Jurkat, Clone E6-1 (cell line): ENCODE results near the gene RUNDC1. TPM values are rescaled to one million over a fixed set of nuclear protein-coding genes. Genes with fewer than 3 reads are reported as not detected.
"Not testable (repeated sequence)": the region's sequence is repeated elsewhere in the genome, so short reads cannot be mapped to it uniquely, and the experiment has no call there.

Experiments used
- DNase-seq: peaks from one replicate; pipeline ENCODE4 v3.0.0-alpha.2; 2011; ENCODE audit warnings: low read depth, low spot score
- H3K4me3 ChIP-seq: 2 replicates; pipeline ENCODE4 v1.5.1; 2011; ENCODE audit warnings: mild to moderate bottlenecking, low read length, control low read depth, moderate library complexity
- polyA plus RNA-seq: library from polyadenylated mRNA; unstranded; fragments of >200 nt; gene quantifications from one replicate; pipeline ENCODE4 v1.2.1, GENCODE V29; 2012; ENCODE audit warnings: missing spikeins; ENCODE audit not compliant: insufficient read length, insufficient read depth

Gene RUNDC1
- polyA plus RNA-seq: 11.3 TPM

GRCh38 chr17:42980274-42980765 is at the start of gene RUNDC1:
Gene RUNDC1, plus strand, starts transcription at chr17:42980565. Its CDS starts 12 bp downstream, at chr17:42980577.
- DNase-seq: peak; percentile 74

GRCh38 chr17:42937712-42938596 is 42.4 kb upstream of the RUNDC1 start:
- H3K4me3 ChIP-seq: no peak overlapping the region
- peak; percentile 51 for DNase-seq

More at GRCh38 chr17:42980274-42980765, at the start of gene RUNDC1:
- H3K4me3 ChIP-seq: peak within 1 kb of the TSS; percentile 87

- no peak for DNase-seq
- H3K4me3 ChIP-seq: no peak overlapping the region
Observed at GRCh38 chr17:42944211-42944610, 36.2 kb upstream of the RUNDC1 start.

- no peak overlapping the region for H3K4me3 ChIP-seq
Observed at GRCh38 chr17:42946812-42947211, 33.6 kb upstream of the RUNDC1 start.

GRCh38 chr17:42950044-42950783 is 30.2 kb upstream of the RUNDC1 start:
- no peak for DNase-seq

More at GRCh38 chr17:42946812-42947211, 33.6 kb upstream of the RUNDC1 start:
- no peak for DNase-seq

GRCh38 chr17:42953669-42954068 is 26.7 kb upstream of the RUNDC1 start:
- H3K4me3 ChIP-seq: no peak overlapping the region
- DNase-seq: no peak

More at GRCh38 chr17:42950044-42950783, 30.2 kb upstream of the RUNDC1 start:
- H3K4me3 ChIP-seq: no peak overlapping the region

GRCh38 chr17:42964161-42964932 is 16.0 kb upstream of the RUNDC1 start, which contains the start of gene AARSD1:
Gene AARSD1, minus strand, starts transcription at chr17:42964454. Its CDS starts 14 bp downstream, at chr17:42964440.
- peak within 1 kb of the TSS; percentile 98 for H3K4me3 ChIP-seq
- DNase-seq: peak; percentile 93

GRCh38 chr17:42967925-42968324 is 12.4 kb upstream of the RUNDC1 start:
- H3K4me3 ChIP-seq: no peak overlapping the region
- no peak for DNase-seq

GRCh38 chr17:42969001-42969581 is 11.3 kb upstream of the RUNDC1 start:
- no peak overlapping the region for H3K4me3 ChIP-seq
- DNase-seq: no peak

- no peak for DNase-seq
- no peak overlapping the region for H3K4me3 ChIP-seq
Observed at GRCh38 chr17:42971589-42971988, 8.8 kb upstream of the RUNDC1 start.

- H3K4me3 ChIP-seq, DNase-seq: not testable (repeated sequence)
Observed at GRCh38 chr17:42973323-42973722, 7.0 kb upstream of the RUNDC1 start.

- DNase-seq: peak; percentile 42
- H3K4me3 ChIP-seq: no peak overlapping the region
Observed at GRCh38 chr17:42975265-42975664, 5.1 kb upstream of the RUNDC1 start.

GRCh38 chr17:42975701-42976100 is 4.7 kb upstream of the RUNDC1 start:
- H3K4me3 ChIP-seq, DNase-seq: not testable (repeated sequence)

- H3K4me3 ChIP-seq: peak within 1 kb of the TSS; percentile 87
- DNase-seq: peak; percentile 60
Observed at GRCh38 chr17:42979511-42980273, 673 bp upstream of the RUNDC1 start, which contains the start of gene PTGES3L. Gene PTGES3L, minus strand, starts transcription at chr17:42980080. Its CDS starts 27 bp downstream, at chr17:42980053.

GRCh38 chr17:42980766-42981397 is 517 bp downstream of the RUNDC1 start:
- DNase-seq: peak; percentile 55
- peak overlapping the region; percentile 87 for H3K4me3 ChIP-seq

- no peak overlapping the region for H3K4me3 ChIP-seq
- DNase-seq: no peak
Observed at GRCh38 chr17:42982266-42982665, 1.9 kb downstream of the RUNDC1 start.

- DNase-seq: no peak
- H3K4me3 ChIP-seq: no peak overlapping the region
Observed at GRCh38 chr17:42985225-42985624, 4.9 kb downstream of the RUNDC1 start.
